Occipital lobe (tissue), 2 donors: ENCODE data around the gene DDX53. TPM values are rescaled to one million over a fixed set of nuclear protein-coding genes. Genes with fewer than 3 reads are reported as not detected.

Experiments
- DNase-seq: peaks from one replicate; lab custom pipeline; 2025; lab: John Stamatoyannopoulos, UW
- total RNA-seq: library from RNA; depleted of rRNA; stranded (reverse); fragments of >200 nt; gene quantifications from one replicate; pipeline ENCODE4 v1.2.3, GENCODE V29; 2014

The DDX53 gene
- total RNA-seq, 1 donor from 2014 or later: not detected

- no peak for DNase-seq
Measured at GRCh38 chrX:23048806-23049573, 49.2 kb downstream of the DDX53 start.

GRCh38 chrX:23052324-23052723 is 52.6 kb downstream of the DDX53 start:
- no peak for DNase-seq
